Keratinocyte (primary cell): Measurements from ENCODE around the gene WNT1. TPM values are rescaled to one million over a fixed set of nuclear protein-coding genes. Genes with fewer than 3 reads are reported as not detected.

Experiments used
- DNase-seq: peaks from one replicate; pipeline ENCODE4 v3.0.0-alpha.2; 2011; ENCODE audit warnings: low read depth, missing footprints, low spot score
- FAIRE-seq: peaks from 2 replicates; lab custom pipeline; 2011; peaks lifted over from hg19 to GRCh38; lab: Jason Lieb, UNC
- H2AFZ ChIP-seq: 2 replicates; pipeline ENCODE4 v1.6.0; 2012; ENCODE audit warnings: low read length, control low read depth, inconsistent platforms; ENCODE audit not compliant: control insufficient read depth
- H3K27ac ChIP-seq: 2 replicates; pipeline ENCODE4 v1.5.1; 2011; ENCODE audit warnings: low read length; ENCODE audit not compliant: control insufficient read depth, insufficient read depth
- H3K27me3 ChIP-seq: 3 replicates; pipeline ENCODE4 v1.6.0; 2011; ENCODE audit warnings: low read length; ENCODE audit not compliant: control insufficient read depth, insufficient read depth; ENCODE audit errors: extremely low read depth
- H3K36me3 ChIP-seq, 2 experiments: 2 replicates in 1 of 2; 3 replicates in 1 of 2; pipeline ENCODE4 v1.5.1; 2011; ENCODE audit warnings: low read length in 2 of 2, mild to moderate bottlenecking in 1 of 2; ENCODE audit not compliant: control insufficient read depth in 2 of 2, insufficient read depth in 2 of 2; ENCODE audit errors: extremely low read depth in 1 of 2
- H3K4me1 ChIP-seq: 3 replicates; pipeline ENCODE4 v1.5.1; 2011; ENCODE audit warnings: low read length; ENCODE audit not compliant: control insufficient read depth, insufficient read depth; ENCODE audit errors: extremely low read depth
- H3K4me2 ChIP-seq: 3 replicates; pipeline ENCODE4 v1.6.0; 2011; ENCODE audit warnings: low read depth, low read length; ENCODE audit not compliant: control insufficient read depth, insufficient read depth; ENCODE audit errors: extremely low read depth
- H3K4me3 ChIP-seq, 3 experiments: fragments of 200-600 bp in 1 of 3; sonication (generic) in 1 of 3; 2 replicates in 2 of 3; 3 replicates in 1 of 3; pipeline ENCODE4 v1.5.1; 2011 to 2016; ENCODE audit warnings: low read length in 3 of 3, mild to moderate bottlenecking in 3 of 3, control low read depth in 2 of 3, inconsistent platforms in 1 of 3, low read depth in 1 of 3, mixed read lengths in 1 of 3, mixed run types in 1 of 3, moderate library complexity in 1 of 3; ENCODE audit not compliant: control insufficient read depth in 2 of 3, insufficient read depth in 2 of 3; ENCODE audit errors: extremely low read depth in 1 of 3
- H3K79me2 ChIP-seq: 2 replicates; pipeline ENCODE4 v1.6.0; 2012; ENCODE audit warnings: low read length; ENCODE audit not compliant: control insufficient read depth, insufficient read depth
- H3K9ac ChIP-seq: 3 replicates; pipeline ENCODE4 v1.6.0; 2011; ENCODE audit warnings: low read length; ENCODE audit not compliant: control insufficient read depth, insufficient read depth; ENCODE audit errors: extremely low read depth
- H3K9me1 ChIP-seq: 3 replicates; pipeline ENCODE4 v1.6.0; 2011; ENCODE audit warnings: low read length; ENCODE audit not compliant: control insufficient read depth, insufficient read depth; ENCODE audit errors: extremely low read depth
- H3K9me3 ChIP-seq: 2 replicates; pipeline ENCODE4 v1.5.1; 2012; ENCODE audit warnings: low read depth, low read length; ENCODE audit not compliant: control insufficient read depth
- H4K20me1 ChIP-seq: 3 replicates; pipeline ENCODE4 v1.6.0; 2011; ENCODE audit warnings: low read length; ENCODE audit not compliant: control insufficient read depth, insufficient read depth; ENCODE audit errors: extremely low read depth
- EZH2 ChIP-seq: IDR thresholded peaks from one replicate; pipeline ENCODE4 v1.6.1; 2012; ENCODE audit warnings: inconsistent platforms, mild to moderate bottlenecking, low read length, moderate library complexity
- dilution Hi-C: fragments of 300-500 bp; cut with MboI; formaldehyde crosslinking; loops from one replicate; pipeline ENCODE4 v1.7.0; 2020; ENCODE audit warnings: low sequenced_read_pairs; ENCODE audit not compliant: extremely low pct_ligation_motif_present
- polyA plus RNA-seq, 5 experiments: library from polyadenylated mRNA; depleted of rRNA in 3 of 5; stranded (reverse) in 3 of 5; stranded (forward) in 1 of 5; unstranded in 1 of 5; fragments of >200 nt; gene quantifications; 1 replicate in 1 of 5; 2 replicates in 3 of 5; 3 replicates in 1 of 5; pipeline versions ENCODE4 v1.2.1 to v1.2.3, GENCODE V29; 2011 to 2012; ENCODE audit warnings: missing spikeins in 2 of 5, low read depth in 1 of 5, low replicate concordance in 1 of 5
- TF ChIP-seq, protein P1 (sequence below), 3 experiments: IDR thresholded peaks in 1 of 3; conservative IDR thresholded peaks in 1 of 3; optimal IDR thresholded peaks in 1 of 3; 2 replicates in 2 of 3; 3 replicates in 1 of 3; pipeline versions ENCODE3 to v1.5.1; 2011; ENCODE audit warnings: low read length in 3 of 3, mild to moderate bottlenecking in 3 of 3, moderate library complexity in 2 of 3, control low read depth in 1 of 3, inconsistent platforms in 1 of 3; ENCODE audit not compliant: insufficient read depth in 2 of 3; ENCODE audit errors: extremely low read depth in 1 of 3

Gene WNT1
- polyA plus RNA-seq, 1 donor (not counting 4 experiments of a cell fraction or from before 2014, with no cell fraction given): not detected

DNA sequence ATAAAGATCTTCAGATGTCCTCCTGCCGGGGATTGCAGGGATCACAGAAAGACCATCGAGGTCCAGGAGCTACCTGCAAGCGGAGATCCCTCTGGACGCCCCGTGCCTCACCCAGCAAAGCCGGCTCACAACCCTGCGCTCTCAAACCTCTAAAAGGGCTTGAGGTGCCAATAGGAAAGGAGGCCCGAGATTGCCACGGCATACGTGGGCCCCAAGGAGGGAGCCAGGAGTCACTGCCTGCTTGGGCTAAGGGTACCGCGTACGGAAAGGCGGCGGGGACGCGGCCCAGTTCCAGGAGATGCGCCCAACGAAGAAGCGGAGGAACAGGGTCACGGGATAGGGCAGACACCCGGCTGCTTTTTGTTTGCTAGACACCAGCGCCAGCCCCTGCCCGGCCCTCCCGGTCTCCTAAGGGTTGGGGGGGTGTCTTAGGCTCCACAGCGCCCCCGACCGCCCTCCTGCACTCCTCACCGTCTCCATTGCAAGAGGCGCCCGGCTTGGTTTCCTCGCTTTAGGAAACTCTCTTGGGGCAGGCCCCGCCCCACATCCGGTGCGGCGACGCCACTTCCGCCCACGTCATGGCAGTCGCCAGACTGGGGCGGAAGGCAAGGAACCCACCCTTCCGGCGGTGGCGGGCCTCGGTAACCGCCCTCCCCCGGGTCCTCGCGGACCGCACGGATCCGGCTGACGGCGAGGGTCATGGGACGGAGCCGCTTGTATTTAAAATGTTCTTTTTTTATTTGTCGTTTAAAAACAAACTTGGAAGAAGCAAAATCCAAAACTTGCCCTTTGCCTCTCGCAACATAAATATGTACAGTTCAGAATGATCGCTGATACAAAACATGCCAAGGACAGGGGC is 40.4 kb downstream of the WNT1 start, which contains the start of gene PRKAG1:
TSS of gene PRKAG1 (minus strand) at position 516 of the 859 bp plus-strand sequence. CDS start at position 480, 36 bp downstream.
- Histone ChIP-seq H2AFZ (peak within 1 kb of the TSS; percentile 90), H3K36me3 (peaks cover 7 to 14% of the 10 kb centered on the region in 2 experiments), H3K27me3 (no peaks in the 10 kb centered on the region), H3K79me2 (peaks cover 33% of the 10 kb centered on the region), H3K9ac (peak within 1 kb of the TSS; percentile 96), H4K20me1 (no peaks in the 10 kb centered on the region), H3K9me3 (no peaks in the 10 kb centered on the region), H3K27ac (peak within 1 kb of the TSS; percentile 93), H3K9me1 (no peaks in the 10 kb centered on the region), H3K4me1 (peaks cover 3% of the 10 kb centered on the region), H3K4me2 (peak within 1 kb of the TSS; percentile 99), H3K4me3 (peak within 1 kb of the TSS; percentile 81 to 92 (median 81))
- FAIRE-seq (no peak), DNase-seq (peak; percentile 86)
- TF ChIP-seq, protein P1, sequence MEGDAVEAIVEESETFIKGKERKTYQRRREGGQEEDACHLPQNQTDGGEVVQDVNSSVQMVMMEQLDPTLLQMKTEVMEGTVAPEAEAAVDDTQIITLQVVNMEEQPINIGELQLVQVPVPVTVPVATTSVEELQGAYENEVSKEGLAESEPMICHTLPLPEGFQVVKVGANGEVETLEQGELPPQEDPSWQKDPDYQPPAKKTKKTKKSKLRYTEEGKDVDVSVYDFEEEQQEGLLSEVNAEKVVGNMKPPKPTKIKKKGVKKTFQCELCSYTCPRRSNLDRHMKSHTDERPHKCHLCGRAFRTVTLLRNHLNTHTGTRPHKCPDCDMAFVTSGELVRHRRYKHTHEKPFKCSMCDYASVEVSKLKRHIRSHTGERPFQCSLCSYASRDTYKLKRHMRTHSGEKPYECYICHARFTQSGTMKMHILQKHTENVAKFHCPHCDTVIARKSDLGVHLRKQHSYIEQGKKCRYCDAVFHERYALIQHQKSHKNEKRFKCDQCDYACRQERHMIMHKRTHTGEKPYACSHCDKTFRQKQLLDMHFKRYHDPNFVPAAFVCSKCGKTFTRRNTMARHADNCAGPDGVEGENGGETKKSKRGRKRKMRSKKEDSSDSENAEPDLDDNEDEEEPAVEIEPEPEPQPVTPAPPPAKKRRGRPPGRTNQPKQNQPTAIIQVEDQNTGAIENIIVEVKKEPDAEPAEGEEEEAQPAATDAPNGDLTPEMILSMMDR (optimal IDR thresholded peaks at IDR 0.05 in 1 of 3, IDR thresholded peaks at IDR 0.05 in 1 of 3, conservative IDR thresholded peaks at IDR 0.05 in 1 of 3; ENCODE audit: extremely low read depth in 1 of 3, insufficient read depth in 2 of 3, low read length in 3 of 3): peak; percentile 35 to 72 (median 58)
- no peak for TF ChIP-seq EZH2
- dilution Hi-C loops: no loop called here

DNA sequence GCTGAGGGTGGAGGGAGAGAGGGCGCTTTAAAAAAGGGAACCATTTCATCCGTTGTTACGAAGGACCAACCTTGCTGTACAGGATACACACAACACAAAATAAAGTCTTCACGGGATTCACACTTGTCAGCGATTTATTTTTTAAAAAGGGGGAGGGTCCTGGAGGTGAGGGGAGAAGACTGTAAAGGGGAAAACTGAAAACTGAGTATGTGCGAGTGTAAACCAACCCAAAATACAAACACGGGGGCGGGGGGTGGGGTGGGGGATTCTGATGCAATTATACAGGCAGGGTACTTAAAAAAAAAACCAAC is 41.0 kb downstream of the WNT1 start:
- Histone ChIP-seq H3K9me1 (no peaks in the 10 kb centered on the region), H2AFZ (peak overlapping the region; percentile 90), H3K36me3 (peaks cover 7 to 16% of the 10 kb centered on the region in 2 experiments), H3K4me3 (peak overlapping the region; percentile 81 to 92 (median 81)), H3K27ac (peak overlapping the region; percentile 93), H3K27me3 (no peaks in the 10 kb centered on the region), H3K9ac (peak overlapping the region; percentile 96), H3K4me1 (peaks cover 3% of the 10 kb centered on the region), H4K20me1 (no peaks in the 10 kb centered on the region), H3K79me2 (peaks cover 33% of the 10 kb centered on the region), H3K9me3 (no peaks in the 10 kb centered on the region), H3K4me2 (peak overlapping the region; percentile 91)
- no peak for FAIRE-seq
- dilution Hi-C loops: no loop called here
- TF ChIP-seq, protein P1 (optimal IDR thresholded peaks at IDR 0.05 in 1 of 3, IDR thresholded peaks at IDR 0.05 in 1 of 3, conservative IDR thresholded peaks at IDR 0.05 in 1 of 3; ENCODE audit: extremely low read depth in 1 of 3, insufficient read depth in 2 of 3, low read length in 3 of 3): no peak
- no peak for TF ChIP-seq EZH2
- no peak for DNase-seq
